ENCODE results near the gene IP6K3.

GRCh38 chr6:33787346-33787953 lies 40.7 kb upstream of the IP6K3 start:
- TF ChIP-seq CTCF (optimal IDR thresholded peaks at IDR 0.05 in 1 of 3, IDR thresholded peaks at IDR 0.05 in 1 of 3, conservative IDR thresholded peaks at IDR 0.05 in 1 of 3; ENCODE audit: extremely low read depth in 1 of 3, insufficient read depth in 2 of 3, low read length in 3 of 3) = no peak
- TF ChIP-seq EZH2 (IDR thresholded peaks at IDR 0.05; ENCODE audit: low read length) = no peak

Measured in keratinocyte (primary cell).